K562 (cell line): ENCODE measurements around the gene UNC13A. TPM values are rescaled to one million over a fixed set of nuclear protein-coding genes. Genes with fewer than 3 reads are reported as not detected.
A peak's percentile ranks its signal among the peaks of the same experiment; 100 is the strongest.

ENCODE experiments used
- CSDE1 ChIP-seq, 2 experiments: fragments of 450-650 bp; IDR thresholded peaks; 2 replicates each; pipeline ENCODE4 v1.6.1; 2016; ENCODE audit warnings: mild to moderate bottlenecking in 1 of 2
- EGR1 ChIP-seq: fragments of 450-650 bp; conservative IDR thresholded peaks from 2 replicates; pipeline ENCODE4 v1.6.1; 2017; ENCODE audit warnings: mild to moderate bottlenecking
- FOXK1 ChIP-seq: sonication (generic); formaldehyde crosslinking; IDR thresholded peaks from 2 replicates; pipeline ENCODE4 v1.8.0; 2022; ENCODE audit warnings: missing genetic modification reagents, mild to moderate bottlenecking, borderline replicate concordance
- GTF2E2 ChIP-seq: fragments of 200-800 bp; sonication (Bioruptor generic); IDR thresholded peaks from 2 replicates; pipeline ENCODE4 v1.6.1; 2016; ENCODE audit warnings: missing genetic modification characterization, missing compliant biosample characterization
- JUND ChIP-seq, 2 experiments: IDR thresholded peaks; 2 replicates in 1 of 2; 3 replicates in 1 of 2; pipeline ENCODE4 v1.6.1; 2011; ENCODE audit warnings: borderline replicate concordance in 2 of 2, low read depth in 2 of 2, low read length in 2 of 2, improper control_type of control experiment in 1 of 2, missing biosample characterization in 1 of 2, missing genetic modification characterization in 1 of 2, missing genetic modification reagents in 1 of 2
- MEF2A ChIP-seq: IDR thresholded peaks from 2 replicates; pipeline ENCODE4 v1.6.1; 2011; ENCODE audit warnings: low read depth, mild to moderate bottlenecking, low read length, moderate library complexity; ENCODE audit not compliant: control insufficient read depth
- MTA2 ChIP-seq: fragments of 450-650 bp; IDR thresholded peaks from 2 replicates; pipeline ENCODE4 v1.6.1; 2016; ENCODE audit warnings: low read depth
- NR2C2 ChIP-seq, 2 experiments: fragments of 200-800 bp in 1 of 2; sonication (Bioruptor generic) in 1 of 2; sonication (generic) in 1 of 2; formaldehyde crosslinking in 1 of 2; IDR thresholded peaks; 2 replicates each; pipeline versions ENCODE4 v1.6.1 to v1.8.0; 2016 to 2022; ENCODE audit warnings: mild to moderate bottlenecking in 1 of 2, missing compliant biosample characterization in 1 of 2, missing genetic modification characterization in 1 of 2, missing genetic modification reagents in 1 of 2
- RBM22 ChIP-seq: fragments of 200-400 bp; formaldehyde crosslinking; IDR thresholded peaks from 2 replicates; pipeline ENCODE4 v1.6.1; 2018; ENCODE audit warnings: low read length, low read depth; ENCODE audit not compliant: poor library complexity, severe bottlenecking
- TOE1 ChIP-seq, 2 experiments: fragments of 450-650 bp in 1 of 2; sonication (generic) in 1 of 2; formaldehyde crosslinking in 1 of 2; IDR thresholded peaks; 2 replicates each; pipeline versions ENCODE4 v1.7.1 to v1.8.0; 2016 to 2022; ENCODE audit warnings: borderline replicate concordance in 2 of 2, mild to moderate bottlenecking in 2 of 2, antibody characterized with exemption in 1 of 2, inconsistent platforms in 1 of 2, low read depth in 1 of 2, missing genetic modification reagents in 1 of 2, moderate library complexity in 1 of 2
- polyA plus RNA-seq, 8 experiments: library from polyadenylated mRNA; depleted of rRNA in 4 of 8; stranded (reverse) in 5 of 8; unstranded in 3 of 8; fragments of >200 nt; fragmentation: Nextera tagmentation in 2 of 8; fragmentation: Illumina TruSeq in 1 of 8; extraction: Ambion mirVana in 2 of 8; extraction: Trizol in 1 of 8; gene quantifications; 2 replicates each; pipeline versions ENCODE4 v1.2.1 to v1.2.3, GENCODE V29; 2011 to 2014; ENCODE audit warnings: inconsistent platforms in 1 of 8, missing spikeins in 1 of 8
- total RNA-seq, 7 experiments: library from RNA; depleted of rRNA in 6 of 7; stranded (reverse); fragments of >200 nt in 6 of 7; fragmentation: Illumina TruSeq in 2 of 7; extraction: Trizol in 2 of 7; gene quantifications; 2 replicates each; pipeline versions ENCODE4 v1.2.1 to v1.2.3, GENCODE V29; 2011 to 2021; ENCODE audit warnings: low replicate concordance in 1 of 7
- TF ChIP-seq, protein P1 (sequence below): fragments of 450-650 bp; IDR thresholded peaks from 2 replicates; pipeline ENCODE4 v1.6.1; 2016; ENCODE audit warnings: mild to moderate bottlenecking, moderate library complexity
- TF ChIP-seq, protein P2 (sequence below): fragments of 450-650 bp; IDR thresholded peaks from 2 replicates; pipeline ENCODE4 v1.6.1; 2016; ENCODE audit warnings: antibody characterized with exemption

The UNC13A gene
- total and polyA plus RNA-seq, 9 of the 15 experiments (the other 6 are each of a cell fraction or from before 2014, with no cell fraction given), result 0.03 to 1.0 (median 0.25) TPM

DNA sequence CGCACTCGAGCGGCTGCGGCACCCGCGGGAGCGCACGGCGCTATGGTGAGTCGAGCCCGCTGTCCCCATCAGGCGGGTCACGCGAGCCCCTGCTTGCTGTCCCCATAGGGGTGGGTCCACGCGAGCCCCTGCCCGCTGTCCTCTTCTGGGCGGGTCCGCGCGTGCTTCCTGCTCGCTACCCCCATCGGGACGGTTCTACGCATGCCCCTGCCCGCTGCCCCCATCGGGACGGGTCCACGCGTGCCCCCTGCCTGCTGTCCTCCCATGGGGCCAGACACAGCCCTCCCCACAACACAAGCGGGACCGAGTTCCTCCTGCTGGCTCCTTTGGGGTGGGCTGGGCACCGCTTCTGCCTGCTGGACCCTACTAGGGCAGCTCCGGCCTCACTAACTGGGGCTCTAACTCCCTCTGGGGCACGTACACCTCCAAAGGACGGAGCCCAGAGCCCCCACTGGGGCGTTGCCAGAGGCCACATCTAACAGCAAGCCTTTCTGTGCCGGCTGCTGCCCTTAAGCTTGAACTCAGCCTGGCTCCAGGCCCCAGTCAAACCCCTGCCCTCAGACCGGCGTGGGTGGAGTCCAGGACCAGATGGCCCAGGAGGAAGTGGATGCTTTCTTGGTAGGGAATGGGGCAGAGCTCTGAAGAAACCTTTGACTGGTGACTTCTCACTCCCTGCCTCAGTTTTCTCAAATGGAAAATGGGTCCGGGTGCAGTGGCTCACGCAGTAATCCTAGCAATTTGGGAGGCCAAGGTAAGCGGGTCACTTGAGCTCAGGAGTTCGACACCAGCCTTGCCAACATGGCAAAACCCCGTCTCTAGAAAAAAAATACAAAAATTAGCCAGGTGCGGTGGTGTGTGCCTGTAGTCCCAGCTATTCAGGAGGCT, 132.0 kb downstream of the UNC13A start (continued):
- TF ChIP-seq, protein P1, sequence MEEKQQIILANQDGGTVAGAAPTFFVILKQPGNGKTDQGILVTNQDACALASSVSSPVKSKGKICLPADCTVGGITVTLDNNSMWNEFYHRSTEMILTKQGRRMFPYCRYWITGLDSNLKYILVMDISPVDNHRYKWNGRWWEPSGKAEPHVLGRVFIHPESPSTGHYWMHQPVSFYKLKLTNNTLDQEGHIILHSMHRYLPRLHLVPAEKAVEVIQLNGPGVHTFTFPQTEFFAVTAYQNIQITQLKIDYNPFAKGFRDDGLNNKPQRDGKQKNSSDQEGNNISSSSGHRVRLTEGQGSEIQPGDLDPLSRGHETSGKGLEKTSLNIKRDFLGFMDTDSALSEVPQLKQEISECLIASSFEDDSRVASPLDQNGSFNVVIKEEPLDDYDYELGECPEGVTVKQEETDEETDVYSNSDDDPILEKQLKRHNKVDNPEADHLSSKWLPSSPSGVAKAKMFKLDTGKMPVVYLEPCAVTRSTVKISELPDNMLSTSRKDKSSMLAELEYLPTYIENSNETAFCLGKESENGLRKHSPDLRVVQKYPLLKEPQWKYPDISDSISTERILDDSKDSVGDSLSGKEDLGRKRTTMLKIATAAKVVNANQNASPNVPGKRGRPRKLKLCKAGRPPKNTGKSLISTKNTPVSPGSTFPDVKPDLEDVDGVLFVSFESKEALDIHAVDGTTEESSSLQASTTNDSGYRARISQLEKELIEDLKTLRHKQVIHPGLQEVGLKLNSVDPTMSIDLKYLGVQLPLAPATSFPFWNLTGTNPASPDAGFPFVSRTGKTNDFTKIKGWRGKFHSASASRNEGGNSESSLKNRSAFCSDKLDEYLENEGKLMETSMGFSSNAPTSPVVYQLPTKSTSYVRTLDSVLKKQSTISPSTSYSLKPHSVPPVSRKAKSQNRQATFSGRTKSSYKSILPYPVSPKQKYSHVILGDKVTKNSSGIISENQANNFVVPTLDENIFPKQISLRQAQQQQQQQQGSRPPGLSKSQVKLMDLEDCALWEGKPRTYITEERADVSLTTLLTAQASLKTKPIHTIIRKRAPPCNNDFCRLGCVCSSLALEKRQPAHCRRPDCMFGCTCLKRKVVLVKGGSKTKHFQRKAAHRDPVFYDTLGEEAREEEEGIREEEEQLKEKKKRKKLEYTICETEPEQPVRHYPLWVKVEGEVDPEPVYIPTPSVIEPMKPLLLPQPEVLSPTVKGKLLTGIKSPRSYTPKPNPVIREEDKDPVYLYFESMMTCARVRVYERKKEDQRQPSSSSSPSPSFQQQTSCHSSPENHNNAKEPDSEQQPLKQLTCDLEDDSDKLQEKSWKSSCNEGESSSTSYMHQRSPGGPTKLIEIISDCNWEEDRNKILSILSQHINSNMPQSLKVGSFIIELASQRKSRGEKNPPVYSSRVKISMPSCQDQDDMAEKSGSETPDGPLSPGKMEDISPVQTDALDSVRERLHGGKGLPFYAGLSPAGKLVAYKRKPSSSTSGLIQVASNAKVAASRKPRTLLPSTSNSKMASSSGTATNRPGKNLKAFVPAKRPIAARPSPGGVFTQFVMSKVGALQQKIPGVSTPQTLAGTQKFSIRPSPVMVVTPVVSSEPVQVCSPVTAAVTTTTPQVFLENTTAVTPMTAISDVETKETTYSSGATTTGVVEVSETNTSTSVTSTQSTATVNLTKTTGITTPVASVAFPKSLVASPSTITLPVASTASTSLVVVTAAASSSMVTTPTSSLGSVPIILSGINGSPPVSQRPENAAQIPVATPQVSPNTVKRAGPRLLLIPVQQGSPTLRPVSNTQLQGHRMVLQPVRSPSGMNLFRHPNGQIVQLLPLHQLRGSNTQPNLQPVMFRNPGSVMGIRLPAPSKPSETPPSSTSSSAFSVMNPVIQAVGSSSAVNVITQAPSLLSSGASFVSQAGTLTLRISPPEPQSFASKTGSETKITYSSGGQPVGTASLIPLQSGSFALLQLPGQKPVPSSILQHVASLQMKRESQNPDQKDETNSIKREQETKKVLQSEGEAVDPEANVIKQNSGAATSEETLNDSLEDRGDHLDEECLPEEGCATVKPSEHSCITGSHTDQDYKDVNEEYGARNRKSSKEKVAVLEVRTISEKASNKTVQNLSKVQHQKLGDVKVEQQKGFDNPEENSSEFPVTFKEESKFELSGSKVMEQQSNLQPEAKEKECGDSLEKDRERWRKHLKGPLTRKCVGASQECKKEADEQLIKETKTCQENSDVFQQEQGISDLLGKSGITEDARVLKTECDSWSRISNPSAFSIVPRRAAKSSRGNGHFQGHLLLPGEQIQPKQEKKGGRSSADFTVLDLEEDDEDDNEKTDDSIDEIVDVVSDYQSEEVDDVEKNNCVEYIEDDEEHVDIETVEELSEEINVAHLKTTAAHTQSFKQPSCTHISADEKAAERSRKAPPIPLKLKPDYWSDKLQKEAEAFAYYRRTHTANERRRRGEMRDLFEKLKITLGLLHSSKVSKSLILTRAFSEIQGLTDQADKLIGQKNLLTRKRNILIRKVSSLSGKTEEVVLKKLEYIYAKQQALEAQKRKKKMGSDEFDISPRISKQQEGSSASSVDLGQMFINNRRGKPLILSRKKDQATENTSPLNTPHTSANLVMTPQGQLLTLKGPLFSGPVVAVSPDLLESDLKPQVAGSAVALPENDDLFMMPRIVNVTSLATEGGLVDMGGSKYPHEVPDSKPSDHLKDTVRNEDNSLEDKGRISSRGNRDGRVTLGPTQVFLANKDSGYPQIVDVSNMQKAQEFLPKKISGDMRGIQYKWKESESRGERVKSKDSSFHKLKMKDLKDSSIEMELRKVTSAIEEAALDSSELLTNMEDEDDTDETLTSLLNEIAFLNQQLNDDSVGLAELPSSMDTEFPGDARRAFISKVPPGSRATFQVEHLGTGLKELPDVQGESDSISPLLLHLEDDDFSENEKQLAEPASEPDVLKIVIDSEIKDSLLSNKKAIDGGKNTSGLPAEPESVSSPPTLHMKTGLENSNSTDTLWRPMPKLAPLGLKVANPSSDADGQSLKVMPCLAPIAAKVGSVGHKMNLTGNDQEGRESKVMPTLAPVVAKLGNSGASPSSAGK, result peak; percentile 30; the same call in 1 of the 2 replicates
- TF ChIP-seq MEF2A, result no peak
- TF ChIP-seq CSDE1 (IDR thresholded peaks at IDR 0.05), result no peak
- TF ChIP-seq NR2C2 (CRISPR knock-in tag; IDR thresholded peaks at IDR 0.05), result peak; percentile 42; the same call in 1 of the 2 replicates
- peak; percentile 70 for TF ChIP-seq NR2C2 (tag; IDR thresholded peaks at IDR 0.05)
- no peak for TF ChIP-seq GTF2E2 (tag)
- TF ChIP-seq TOE1 (IDR thresholded peaks at IDR 0.05; ENCODE audit: borderline replicate concordance), result 0 out of 2 replicates have a peak, but pooled peaks have one; percentile 21
- no peak for TF ChIP-seq TOE1 (CRISPR knock-in tag; IDR thresholded peaks at IDR 0.05; ENCODE audit: borderline replicate concordance, low read depth)
- no peak for TF ChIP-seq MTA2
- TF ChIP-seq, protein P2, sequence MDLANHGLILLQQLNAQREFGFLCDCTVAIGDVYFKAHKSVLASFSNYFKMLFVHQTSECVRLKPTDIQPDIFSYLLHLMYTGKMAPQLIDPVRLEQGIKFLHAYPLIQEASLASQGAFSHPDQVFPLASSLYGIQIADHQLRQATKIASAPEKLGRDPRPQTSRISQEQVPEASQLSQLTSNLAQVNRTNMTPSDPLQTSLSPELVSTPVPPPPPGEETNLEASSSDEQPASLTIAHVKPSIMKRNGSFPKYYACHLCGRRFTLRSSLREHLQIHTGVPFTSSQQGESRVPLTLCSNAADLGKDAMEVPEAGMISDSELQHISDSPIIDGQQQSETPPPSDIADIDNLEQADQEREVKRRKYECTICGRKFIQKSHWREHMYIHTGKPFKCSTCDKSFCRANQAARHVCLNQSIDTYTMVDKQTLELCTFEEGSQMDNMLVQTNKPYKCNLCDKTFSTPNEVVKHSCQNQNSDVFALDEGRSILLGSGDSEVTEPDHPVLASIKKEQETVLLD, result peak; percentile 75
- peak; percentile 5; the same call in 1 of the 2 replicates for TF ChIP-seq JUND (IDR thresholded peaks at IDR 0.05; ENCODE audit: borderline replicate concordance, low read depth, low read length)
- TF ChIP-seq JUND (tag; IDR thresholded peaks at IDR 0.05; ENCODE audit: borderline replicate concordance, low read depth, low read length), result no peak
- TF ChIP-seq EGR1, result peak; percentile 74
- 0 out of 2 replicates have a peak, but pooled peaks have one; percentile 24 for TF ChIP-seq FOXK1 (CRISPR knock-in tag)
- no peak for TF ChIP-seq RBM22
